Trophoblast cell (in vitro differentiated cells and primary cell): ENCODE measurements around the gene DDT.
"Not testable (repeated sequence)": the region's sequence is repeated elsewhere in the genome, so short reads cannot be mapped to it uniquely, and the experiment has no call there.

Source experiments
- DNase-seq, 2 donors: peaks; one replicate each; pipeline ENCODE4 v3.0.0-alpha.2; 2016
- H2AFZ ChIP-seq: 2 replicates; pipeline ENCODE4 v1.6.1; 2013; ENCODE audit warnings: low read length, moderate library complexity, mild to moderate bottlenecking; ENCODE audit not compliant: insufficient read depth, poor library complexity
- H2AK5ac ChIP-seq: 2 replicates; pipeline ENCODE4 v1.6.1; 2013; ENCODE audit warnings: mild to moderate bottlenecking, low read length
- H2BK120ac ChIP-seq: 2 replicates; pipeline ENCODE4 v1.6.1; 2013; ENCODE audit warnings: low read length, mild to moderate bottlenecking, moderate library complexity; ENCODE audit not compliant: insufficient read depth, poor library complexity
- H2BK12ac ChIP-seq: 2 replicates; pipeline ENCODE4 v1.6.1; 2013; ENCODE audit warnings: mild to moderate bottlenecking, low read length, moderate library complexity
- H2BK5ac ChIP-seq: 2 replicates; pipeline ENCODE4 v1.6.1; 2013; ENCODE audit warnings: low read length, low read depth, moderate library complexity, mild to moderate bottlenecking; ENCODE audit not compliant: poor library complexity
- H3K14ac ChIP-seq: 2 replicates; pipeline ENCODE4 v1.6.1; 2013; ENCODE audit warnings: mild to moderate bottlenecking, low read length
- H3K18ac ChIP-seq: 2 replicates; pipeline ENCODE4 v1.6.1; 2013; ENCODE audit warnings: mild to moderate bottlenecking, low read length
- H3K23ac ChIP-seq: 2 replicates; pipeline ENCODE4 v1.6.1; 2013; ENCODE audit warnings: low read length
- H3K27ac ChIP-seq: 2 replicates; pipeline ENCODE4 v1.5.1; 2013; ENCODE audit warnings: low read depth, mild to moderate bottlenecking, inconsistent platforms, low read length, moderate library complexity
- H3K27me3 ChIP-seq: 2 replicates; pipeline ENCODE4 v1.6.1; 2013; ENCODE audit warnings: inconsistent platforms, mild to moderate bottlenecking, low read length, moderate library complexity; ENCODE audit not compliant: insufficient read depth
- H3K36me3 ChIP-seq, 2 experiments: 1 replicate in 1 of 2; 2 replicates in 1 of 2; pipeline ENCODE4 v1.6.1; 2013; ENCODE audit warnings: low read length in 2 of 2, mild to moderate bottlenecking in 2 of 2, moderate library complexity in 1 of 2; ENCODE audit not compliant: insufficient read depth in 2 of 2, control insufficient read depth in 1 of 2
- H3K4ac ChIP-seq: 2 replicates; pipeline ENCODE4 v1.6.1; 2013; ENCODE audit warnings: low read depth, mild to moderate bottlenecking, low read length, moderate library complexity
- H3K4me1 ChIP-seq, 2 experiments: 1 replicate in 1 of 2; 2 replicates in 1 of 2; pipeline ENCODE4 v1.6.1; 2013; ENCODE audit warnings: low read length in 2 of 2, mild to moderate bottlenecking in 2 of 2, moderate library complexity in 1 of 2; ENCODE audit not compliant: insufficient read depth in 2 of 2, control insufficient read depth in 1 of 2
- H3K4me2 ChIP-seq: 2 replicates; pipeline ENCODE4 v1.6.1; 2013; ENCODE audit warnings: inconsistent platforms, mild to moderate bottlenecking, low read length, moderate library complexity
- H3K4me3 ChIP-seq: 2 replicates; pipeline ENCODE4 v1.5.1; 2013; ENCODE audit warnings: mild to moderate bottlenecking, low read depth, low read length, inconsistent platforms
- H3K79me1 ChIP-seq: one replicate; pipeline ENCODE4 v1.6.1; 2013; ENCODE audit warnings: low read length
- H3K79me2 ChIP-seq: 2 replicates; pipeline ENCODE4 v1.6.1; 2013; ENCODE audit warnings: low read length, mild to moderate bottlenecking; ENCODE audit not compliant: control insufficient read depth, insufficient read depth, poor library complexity
- H3K9ac ChIP-seq: 2 replicates; pipeline ENCODE4 v1.6.1; 2013; ENCODE audit warnings: mild to moderate bottlenecking, low read length
- H3K9me3 ChIP-seq: 2 replicates; pipeline ENCODE4 v1.6.1; 2013; ENCODE audit warnings: low read depth, mild to moderate bottlenecking, control low read depth, inconsistent platforms, low read length; ENCODE audit not compliant: insufficient read depth
- H4K12ac ChIP-seq: 2 replicates; pipeline ENCODE4 v1.6.1; 2013; ENCODE audit warnings: low read depth, mild to moderate bottlenecking, low read length, moderate library complexity
- H4K8ac ChIP-seq: 2 replicates; pipeline ENCODE4 v1.6.1; 2013; ENCODE audit warnings: low read depth, mild to moderate bottlenecking, low read length, moderate library complexity
- H4K91ac ChIP-seq: one replicate; pipeline ENCODE4 v1.6.1; 2013; ENCODE audit warnings: low read depth, mild to moderate bottlenecking, low read length, moderate library complexity
- WGBS: extraction: QIAGEN DNeasy Blood & Tissue Kit; methylation state at CpG from one replicate; pipeline ENCODE4 v1.1.7; 2013; ENCODE audit warnings: missing lambda C conversion rate; ENCODE audit not compliant: insufficient read length, insufficient coverage; ENCODE audit errors: extremely low coverage; 5-methylcytosine and 5-hydroxymethylcytosine counted together

The DDT gene

DNA sequence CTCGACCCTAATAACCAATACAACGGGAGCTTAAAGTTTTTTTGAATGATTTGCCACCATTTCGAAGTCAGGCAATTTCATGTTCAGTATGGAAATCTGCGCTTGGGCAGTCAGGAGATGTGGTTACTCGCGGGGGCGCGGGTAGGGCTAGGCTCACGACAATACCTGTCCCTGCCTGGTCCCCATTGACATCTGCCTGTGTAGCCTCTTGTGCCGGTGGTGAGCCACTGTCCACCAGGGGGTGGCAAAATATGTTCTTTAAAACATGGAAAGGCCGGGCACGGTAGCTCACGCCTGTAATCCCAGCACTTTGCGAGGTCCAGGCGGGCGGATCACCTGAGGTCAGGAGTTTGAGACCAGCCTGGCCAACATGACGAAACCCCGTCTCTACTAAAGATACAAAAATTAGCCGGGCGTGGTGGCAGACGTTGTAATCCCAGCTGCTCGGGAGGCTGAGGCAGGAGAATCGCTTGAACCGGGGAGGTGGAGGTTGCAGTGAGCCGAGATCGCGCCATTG is 653 bp upstream of the DDT start:
- H3K4me3 ChIP-seq, H3K14ac ChIP-seq, H2BK120ac ChIP-seq, H4K12ac ChIP-seq, H2AK5ac ChIP-seq, H4K8ac ChIP-seq, DNase-seq, H3K23ac ChIP-seq, H3K79me2 ChIP-seq, H4K91ac ChIP-seq, H3K79me1 ChIP-seq, H3K9ac ChIP-seq, H3K27me3 ChIP-seq, H3K4me2 ChIP-seq, H3K27ac ChIP-seq, H2BK5ac ChIP-seq, H2BK12ac ChIP-seq, H3K4ac ChIP-seq, H3K9me3 ChIP-seq, H2AFZ ChIP-seq, H3K18ac ChIP-seq, H3K4me1 ChIP-seq: not testable (repeated sequence)
- WGBS, result no CpG with 5 or more reads among the region's 27 CpGs
- H3K36me3 ChIP-seq, result peaks cover 15 to 20% of the 10 kb centered on the region in 2 experiments

GRCh38 chr22:23971927-23972326 is 2.3 kb downstream of the DDT start:
- H2BK120ac ChIP-seq, H3K9me3 ChIP-seq, H4K8ac ChIP-seq, H2AFZ ChIP-seq, H3K4me1 ChIP-seq, H4K91ac ChIP-seq, H3K18ac ChIP-seq, H3K79me2 ChIP-seq, H3K14ac ChIP-seq, H3K4me2 ChIP-seq, H3K4me3 ChIP-seq, H3K27ac ChIP-seq, H2AK5ac ChIP-seq, H3K23ac ChIP-seq, DNase-seq, H2BK5ac ChIP-seq, H3K4ac ChIP-seq, H2BK12ac ChIP-seq, H3K79me1 ChIP-seq, H4K12ac ChIP-seq, H3K27me3 ChIP-seq, H3K9ac ChIP-seq: not testable (repeated sequence)
- peaks cover 23 to 29% of the 10 kb centered on the region in 2 experiments for H3K36me3 ChIP-seq
- WGBS, result no CpG with 5 or more reads among the region's 3 CpGs

GRCh38 chr22:23970816-23971486 is 3.3 kb downstream of the DDT start:
- Histone ChIP-seq H3K4ac (no peak overlapping the region), H4K12ac (no peak overlapping the region), H2AK5ac (no peak overlapping the region), H3K9me3 (no peaks in the 10 kb centered on the region), H3K18ac (no peak overlapping the region), H3K4me1 (no peaks in the 10 kb centered on the region), H3K14ac (no peak overlapping the region), H3K79me1 (no peaks in the 10 kb centered on the region), H3K9ac (no peak overlapping the region), H3K4me3 (no peak overlapping the region), H4K91ac (no peak overlapping the region), H3K23ac (no peak overlapping the region), H2BK12ac (no peak overlapping the region), H2BK5ac (no peak overlapping the region), H3K27ac (no peak overlapping the region), H2BK120ac (no peak overlapping the region), H4K8ac (no peak overlapping the region), H2AFZ (no peak overlapping the region), H3K79me2 (no peaks in the 10 kb centered on the region), H3K4me2 (no peak overlapping the region), H3K27me3 (no peaks in the 10 kb centered on the region), H3K36me3 (peaks cover 23 to 29% of the 10 kb centered on the region in 2 experiments)
- WGBS, result no CpG with 5 or more reads among the region's 6 CpGs
- no peak for DNase-seq

GRCh38 chr22:23970201-23970641 is 4.0 kb downstream of the DDT start:
- no peak overlapping the region for H2BK5ac ChIP-seq
- no peak overlapping the region for H3K27ac ChIP-seq
- peak overlapping the region; percentile 35 for H3K23ac ChIP-seq
- no peak overlapping the region for H4K91ac ChIP-seq
- H2BK120ac ChIP-seq, result no peak overlapping the region
- H3K79me2 ChIP-seq, result no peaks in the 10 kb centered on the region
- H3K27me3 ChIP-seq, result no peaks in the 10 kb centered on the region
- no peak overlapping the region for H3K18ac ChIP-seq
- H4K12ac ChIP-seq, result no peak overlapping the region
- H4K8ac ChIP-seq, result no peak overlapping the region
- no peak overlapping the region for H3K4me3 ChIP-seq
- no peak overlapping the region for H3K9ac ChIP-seq
- no peak for DNase-seq
- no peaks in the 10 kb centered on the region for H3K79me1 ChIP-seq
- H3K4ac ChIP-seq, result no peak overlapping the region
- H2AFZ ChIP-seq, result no peak overlapping the region
- H3K9me3 ChIP-seq, result no peaks in the 10 kb centered on the region
- WGBS, result 100% methylated on average over 4 of the region's 5 CpGs
- H3K36me3 ChIP-seq, result peaks cover 23 to 29% of the 10 kb centered on the region in 2 experiments
- H3K4me2 ChIP-seq, result no peak overlapping the region
- no peaks in the 10 kb centered on the region for H3K4me1 ChIP-seq
- H2AK5ac ChIP-seq, result no peak overlapping the region
- H3K14ac ChIP-seq, result no peak overlapping the region
- no peak overlapping the region for H2BK12ac ChIP-seq
